CD1c-positive myeloid dendritic cell (primary cell): ENCODE measurements around the gene RPS16.

Experiments used
- DNase-seq: peaks from one replicate; pipeline ENCODE4 v3.0.0-alpha.2; 2016; ENCODE audit errors: extremely low spot score

RPS16 gene

DNA sequence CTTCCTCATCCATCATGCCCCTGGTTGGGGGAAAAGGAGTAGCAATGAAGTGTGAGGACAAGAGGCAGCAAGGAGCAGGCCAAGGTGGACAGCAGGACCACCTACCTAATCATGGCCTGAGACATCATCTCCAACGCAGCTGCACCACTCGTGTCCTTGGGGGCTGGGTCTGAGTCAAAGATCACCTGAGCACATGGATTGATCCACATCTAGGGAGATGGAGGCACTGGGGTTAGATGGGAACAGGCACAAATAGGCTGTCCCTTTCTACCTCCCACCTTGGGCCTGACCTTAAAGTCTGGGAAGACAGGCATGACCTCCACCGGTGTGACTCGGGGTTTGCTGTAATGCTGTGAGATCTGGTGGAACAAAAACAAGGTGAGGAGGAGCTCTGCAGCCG lies 47.1 kb downstream of the RPS16 start:
- no peak for DNase-seq

- DNase-seq = no peak
Measured at GRCh38 chr19:39386557-39386956, 49.2 kb downstream of the RPS16 start.

- DNase-seq = no peak
Measured at GRCh38 chr19:39385629-39386411, 49.9 kb downstream of the RPS16 start.

DNA sequence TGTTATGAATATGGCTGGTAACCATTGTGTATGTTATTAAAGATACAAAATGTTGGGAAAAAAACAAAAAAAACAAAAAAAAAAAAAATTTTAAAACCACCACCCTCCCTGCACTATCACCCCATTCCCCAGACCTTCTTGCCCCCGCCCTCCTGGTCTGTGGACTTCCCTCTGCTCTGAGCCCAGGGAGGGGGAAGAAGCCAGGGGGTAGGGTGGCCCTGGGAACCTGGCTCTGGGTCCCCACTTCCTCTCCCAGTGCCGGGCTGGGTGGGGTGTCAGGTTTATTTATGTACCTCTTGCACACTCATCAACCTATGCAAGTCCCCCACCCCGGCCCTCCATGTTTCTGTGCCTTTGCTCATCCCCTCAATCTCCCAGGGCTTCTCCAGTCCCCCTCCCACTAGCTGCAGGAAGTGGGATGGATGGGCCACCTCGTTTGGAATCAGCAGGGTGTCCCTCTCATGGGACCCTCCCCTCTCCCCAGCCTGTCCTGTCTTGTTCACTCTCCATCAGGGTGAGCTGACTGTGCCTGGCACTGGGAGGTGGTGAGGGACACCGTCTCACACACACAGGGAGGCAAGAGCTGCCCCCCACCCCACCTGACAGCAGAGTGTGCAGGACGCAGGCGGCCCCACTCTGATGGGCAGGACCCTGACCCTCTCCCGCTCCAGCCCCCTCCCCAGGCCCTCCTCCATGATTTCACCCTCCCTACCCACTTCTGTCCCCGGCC lies 50.7 kb downstream of the RPS16 start:
- DNase-seq = no peak
